ENCODE results near the gene HDGFL3.
"Not testable (repeated sequence)": the region's sequence is repeated elsewhere in the genome, so short reads cannot be mapped to it uniquely, and the experiment has no call there.

Gene HDGFL3

GRCh38 chr15:83102346-83102745, 105.3 kb downstream of the HDGFL3 start:
- no peak for DNase-seq

- no peak for DNase-seq
Measured at GRCh38 chr15:83100097-83100646, 107.5 kb downstream of the HDGFL3 start.

GRCh38 chr15:83099290-83099689, 108.3 kb downstream of the HDGFL3 start:
- no peak for DNase-seq

DNA sequence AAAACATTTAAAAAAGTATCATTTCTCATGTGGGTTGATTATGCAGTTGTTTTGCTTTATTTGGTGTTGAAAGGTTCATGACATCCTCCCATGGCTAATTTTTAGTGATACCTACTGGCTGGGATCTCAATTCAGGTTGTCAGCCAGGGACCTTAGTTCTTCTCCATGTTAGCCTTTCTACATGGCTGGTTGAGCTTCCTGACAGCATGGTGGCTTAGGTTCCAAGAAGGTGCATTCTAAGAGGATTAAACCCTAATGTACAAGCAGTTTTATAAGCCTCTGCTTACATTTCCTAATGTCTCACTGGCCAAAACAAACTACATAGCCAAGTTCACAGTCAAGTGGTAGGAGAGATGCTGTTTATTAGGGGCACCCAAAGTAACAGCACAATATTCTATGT, 109.5 kb downstream of the HDGFL3 start:
- DNase-seq: no peak

DNA sequence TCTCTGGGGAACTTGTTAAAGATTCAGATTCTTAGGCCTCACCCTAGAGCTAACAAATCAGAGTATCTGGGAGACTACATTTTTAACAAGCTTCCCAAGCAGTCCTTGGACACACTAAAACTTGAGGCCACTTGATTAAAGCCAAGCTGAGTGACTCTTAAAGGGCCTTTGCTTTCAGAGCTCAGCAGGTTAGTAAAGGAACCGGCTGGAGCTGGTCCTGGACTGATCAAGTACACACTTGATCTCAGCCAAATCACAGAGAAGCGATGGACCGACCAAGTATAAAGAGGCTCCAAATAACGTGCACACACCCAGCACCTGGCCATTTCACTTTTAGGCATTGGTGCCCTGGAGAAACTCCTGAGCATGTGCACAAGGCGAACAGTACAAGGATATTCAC, 113.0 kb downstream of the HDGFL3 start:
- DNase-seq: no peak

GRCh38 chr15:83092309-83092976, 115.2 kb downstream of the HDGFL3 start:
- DNase-seq: no peak

DNA sequence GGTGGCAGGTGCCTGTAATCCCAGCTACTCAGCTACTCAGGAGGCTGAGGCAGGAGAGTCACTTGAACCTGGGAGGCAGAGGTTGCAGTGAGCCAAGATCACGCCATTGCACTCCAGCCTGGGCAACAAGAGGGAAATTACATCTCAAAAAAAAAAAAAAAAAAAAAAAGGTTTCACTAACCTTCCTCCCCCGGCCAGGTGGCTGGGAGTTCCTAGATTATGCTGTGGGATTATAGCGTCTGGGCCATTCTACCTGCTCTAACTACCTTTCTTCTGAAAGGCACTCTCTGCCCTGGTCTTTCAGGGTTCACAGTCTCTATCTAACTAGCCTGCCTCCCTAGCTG, 115.7 kb downstream of the HDGFL3 start:
- DNase-seq: not testable (repeated sequence)

GRCh38 chr15:83090465-83090864, 117.2 kb downstream of the HDGFL3 start:
- DNase-seq: no peak

DNA sequence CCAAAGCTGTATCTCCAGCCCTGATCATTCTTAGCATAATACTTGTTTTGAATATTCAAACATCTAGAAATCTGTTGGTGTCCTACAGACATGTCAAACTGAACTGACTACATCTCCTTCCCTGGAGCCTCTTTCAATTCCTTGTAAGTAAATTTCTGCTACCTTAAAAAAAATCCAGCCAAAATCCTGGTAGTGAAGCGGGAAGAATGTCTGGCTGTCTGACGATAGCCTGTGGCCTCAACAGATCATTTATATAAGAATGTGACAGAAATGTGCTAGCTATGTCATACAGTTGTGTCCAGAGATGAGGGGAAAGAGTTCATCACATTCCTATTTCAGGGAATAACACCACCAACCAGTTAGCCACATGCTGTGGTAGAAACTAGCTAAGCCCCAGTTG, 118.7 kb downstream of the HDGFL3 start:
- no peak for DNase-seq

- no peak for DNase-seq
Measured at GRCh38 chr15:83087576-83087975, 120.0 kb downstream of the HDGFL3 start.

GRCh38 chr15:83085864-83086552, 121.6 kb downstream of the HDGFL3 start:
- not testable (repeated sequence) for DNase-seq

DNA sequence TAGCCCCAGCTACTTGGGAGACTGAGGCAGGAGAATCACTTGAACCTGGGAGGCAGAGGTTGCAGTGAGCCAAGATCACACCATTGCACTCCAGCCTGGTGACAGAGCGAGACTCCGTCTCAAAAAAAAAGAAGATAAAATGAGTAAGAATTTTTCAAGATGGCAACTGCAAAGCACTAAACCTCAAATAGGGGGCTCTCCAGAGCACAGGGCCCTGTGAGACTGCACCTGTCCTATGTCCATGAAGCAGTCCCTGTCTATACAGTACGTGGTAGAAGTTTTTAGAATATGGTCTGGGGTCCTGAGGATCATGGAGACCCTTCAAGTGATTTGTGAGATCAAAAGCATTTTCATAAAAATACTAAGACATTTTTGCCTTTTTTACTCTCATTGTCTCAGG, 122.2 kb downstream of the HDGFL3 start:
- DNase-seq: not testable (repeated sequence)

- DNase-seq: no peak
Measured at GRCh38 chr15:83082730-83083386, 124.8 kb downstream of the HDGFL3 start.

DNA sequence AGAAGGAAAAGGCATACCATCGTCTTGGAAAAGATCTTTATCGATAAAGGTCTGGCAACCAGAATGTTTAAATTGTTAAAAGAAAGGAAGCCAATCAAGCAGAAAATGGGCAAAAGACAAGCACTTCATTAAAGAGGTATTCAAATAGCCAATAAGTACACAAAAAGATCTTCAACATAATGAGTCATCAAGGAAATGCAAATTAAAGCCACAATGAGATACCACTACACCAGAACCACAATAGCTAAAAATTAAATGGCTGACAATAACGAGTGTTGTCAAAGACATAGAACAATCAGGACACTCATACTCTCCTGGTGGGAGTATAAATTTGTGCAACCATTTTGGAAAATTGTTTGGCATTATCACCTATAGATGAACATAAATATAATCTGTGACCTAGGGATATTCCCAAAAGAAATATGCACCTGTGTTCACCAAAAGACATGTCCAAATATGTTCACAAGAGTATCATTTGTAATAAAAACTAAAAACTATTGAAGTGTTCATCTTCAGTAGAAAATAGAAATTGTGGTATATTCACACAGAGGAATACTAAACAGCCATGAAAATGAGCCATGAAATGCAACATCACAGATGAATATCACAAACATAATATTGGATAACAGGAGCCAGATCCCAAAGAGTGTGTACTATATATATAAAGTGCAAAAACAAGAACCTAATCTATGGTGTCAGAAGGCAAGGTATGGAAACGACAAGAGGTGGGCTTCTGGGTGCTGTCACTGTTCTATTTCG, 126.2 kb downstream of the HDGFL3 start:
- DNase-seq: no peak

DNA sequence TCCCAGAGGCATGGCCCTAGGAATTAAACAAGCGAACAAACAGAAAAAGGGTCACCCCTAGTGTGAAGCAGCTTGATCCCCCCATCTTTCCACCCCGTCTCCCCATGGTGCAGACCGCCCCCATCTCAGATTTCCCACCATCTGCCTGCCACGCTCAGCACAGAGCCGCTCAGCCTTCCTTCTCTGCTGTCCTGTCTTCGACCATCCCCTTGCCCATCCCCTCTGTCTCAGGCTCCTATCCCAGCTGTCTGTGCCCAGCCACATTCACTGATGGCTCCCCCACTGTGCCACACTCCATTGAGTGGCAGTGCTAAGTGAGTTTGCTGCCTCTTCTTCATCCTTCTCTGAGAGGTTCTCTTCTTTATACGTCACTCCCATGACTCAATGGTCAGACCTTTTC, 128.9 kb downstream of the HDGFL3 start:
- DNase-seq: no peak

Measured in right kidney (tissue), 1 donor.